Type B pancreatic cell (in vitro differentiated cells): ENCODE results near the gene TRIM72. TPM values are rescaled to one million over a fixed set of nuclear protein-coding genes. Genes with fewer than 3 reads are reported as not detected.

Source experiments
- DNase-seq: peaks from one replicate; pipeline ENCODE4 v3.0.0; 2021; ENCODE audit warnings: mixed read lengths; ENCODE audit not compliant: unreplicated experiment; ENCODE audit errors: extremely low spot score
- H3K27ac Mint-ChIP-seq: 2 replicates; pipeline ENCODE4 v1.8.0; 2021; ENCODE audit warnings: mild to moderate bottlenecking, mixed read lengths
- H3K27me3 Mint-ChIP-seq: 2 replicates; pipeline ENCODE4 v1.8.0; 2021; ENCODE audit warnings: mixed read lengths
- H3K36me3 Mint-ChIP-seq: 2 replicates; pipeline ENCODE4 v1.8.0; 2021; ENCODE audit warnings: mixed read lengths
- H3K4me1 Mint-ChIP-seq: one replicate; pipeline ENCODE4 v1.8.0; 2021; ENCODE audit warnings: mixed read lengths; ENCODE audit not compliant: unreplicated experiment
- H3K4me3 Mint-ChIP-seq: 2 replicates; pipeline ENCODE4 v1.8.0; 2021; ENCODE audit warnings: mild to moderate bottlenecking, mixed read lengths
- H3K9me3 Mint-ChIP-seq: 2 replicates; pipeline ENCODE4 v1.8.0; 2021; ENCODE audit warnings: mixed read lengths
- total RNA-seq: library from RNA; stranded (reverse); gene quantifications from 2 replicates; pipeline ENCODE4 v1.2.1, GENCODE V29; 2021; ENCODE audit warnings: low replicate concordance
- TF ChIP-seq, protein P1 (sequence below): fragments of 200-600 bp; sonication (generic); conservative IDR thresholded peaks from 2 replicates; pipeline ENCODE4 v1.5.0; 2021; ENCODE audit warnings: antibody characterized with exemption, mild to moderate bottlenecking

Gene TRIM72
- total RNA-seq, 1 donor from 2014 or later, result not detected

- TF ChIP-seq, protein P1, sequence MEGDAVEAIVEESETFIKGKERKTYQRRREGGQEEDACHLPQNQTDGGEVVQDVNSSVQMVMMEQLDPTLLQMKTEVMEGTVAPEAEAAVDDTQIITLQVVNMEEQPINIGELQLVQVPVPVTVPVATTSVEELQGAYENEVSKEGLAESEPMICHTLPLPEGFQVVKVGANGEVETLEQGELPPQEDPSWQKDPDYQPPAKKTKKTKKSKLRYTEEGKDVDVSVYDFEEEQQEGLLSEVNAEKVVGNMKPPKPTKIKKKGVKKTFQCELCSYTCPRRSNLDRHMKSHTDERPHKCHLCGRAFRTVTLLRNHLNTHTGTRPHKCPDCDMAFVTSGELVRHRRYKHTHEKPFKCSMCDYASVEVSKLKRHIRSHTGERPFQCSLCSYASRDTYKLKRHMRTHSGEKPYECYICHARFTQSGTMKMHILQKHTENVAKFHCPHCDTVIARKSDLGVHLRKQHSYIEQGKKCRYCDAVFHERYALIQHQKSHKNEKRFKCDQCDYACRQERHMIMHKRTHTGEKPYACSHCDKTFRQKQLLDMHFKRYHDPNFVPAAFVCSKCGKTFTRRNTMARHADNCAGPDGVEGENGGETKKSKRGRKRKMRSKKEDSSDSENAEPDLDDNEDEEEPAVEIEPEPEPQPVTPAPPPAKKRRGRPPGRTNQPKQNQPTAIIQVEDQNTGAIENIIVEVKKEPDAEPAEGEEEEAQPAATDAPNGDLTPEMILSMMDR, result no peak
- Mint-ChIP-seq H3K4me1 (peaks cover 29% of the 10 kb centered on the region), H3K27me3 (no peaks in the 10 kb centered on the region), H3K36me3 (peaks cover 80% of the 10 kb centered on the region), H3K9me3 (no peaks in the 10 kb centered on the region), H3K4me3 (peak overlapping the region; percentile 41), H3K27ac (peak overlapping the region; percentile 25)
- no peak for DNase-seq
Measured at GRCh38 chr16:31184888-31185287, 29.0 kb upstream of the TRIM72 start.

DNA sequence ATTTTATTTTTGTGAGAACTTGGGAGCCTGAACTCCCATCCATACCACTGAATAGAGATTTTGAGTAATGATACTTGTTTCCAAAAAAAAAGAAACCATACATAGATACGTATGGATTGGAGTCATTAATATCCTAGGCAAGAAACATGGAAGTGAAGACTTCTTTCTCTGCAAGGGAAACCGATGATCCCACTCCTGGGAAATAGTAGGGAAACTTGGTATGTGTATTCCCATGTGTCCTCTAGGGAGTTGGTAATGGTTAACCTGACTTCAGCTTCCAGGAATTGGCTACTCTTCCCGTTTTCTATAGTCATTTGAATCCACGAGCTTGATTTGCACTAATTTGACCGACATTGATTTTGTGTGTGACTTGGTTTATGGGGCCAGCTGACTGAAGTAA is 28.6 kb upstream of the TRIM72 start:
- H3K27ac Mint-ChIP-seq, result peak overlapping the region; percentile 25
- H3K36me3 Mint-ChIP-seq, result peaks cover 84% of the 10 kb centered on the region
- no peak overlapping the region for H3K4me3 Mint-ChIP-seq
- peaks cover 27% of the 10 kb centered on the region for H3K4me1 Mint-ChIP-seq
- H3K9me3 Mint-ChIP-seq, result no peaks in the 10 kb centered on the region
- no peaks in the 10 kb centered on the region for H3K27me3 Mint-ChIP-seq
- DNase-seq, result no peak
- TF ChIP-seq, protein P1, result no peak

DNA sequence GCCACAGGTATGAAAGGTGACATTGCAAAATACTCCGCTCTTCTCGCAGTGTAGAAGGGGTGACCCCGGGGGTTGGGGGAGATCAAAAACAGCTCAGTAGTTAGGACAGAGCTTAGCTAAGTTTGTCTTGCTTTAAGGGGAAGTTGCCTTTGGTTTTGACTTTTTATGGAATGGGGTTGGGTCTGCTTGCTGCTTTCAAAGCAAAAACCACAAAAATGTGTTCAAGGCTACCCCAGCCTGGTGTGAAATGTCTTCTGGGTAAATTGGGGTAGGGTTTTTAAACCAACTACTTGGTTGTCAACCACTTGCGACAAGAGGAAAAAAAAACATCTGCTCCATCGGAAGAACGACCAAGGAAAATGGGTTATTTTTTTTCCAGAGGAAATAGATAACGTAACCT is 27.7 kb upstream of the TRIM72 start:
- H3K27ac Mint-ChIP-seq, result peak overlapping the region; percentile 25
- H3K9me3 Mint-ChIP-seq, result no peaks in the 10 kb centered on the region
- H3K4me1 Mint-ChIP-seq, result peaks cover 27% of the 10 kb centered on the region
- TF ChIP-seq, protein P1, result no peak
- DNase-seq, result no peak
- no peaks in the 10 kb centered on the region for H3K27me3 Mint-ChIP-seq
- H3K4me3 Mint-ChIP-seq, result peak overlapping the region; percentile 27
- H3K36me3 Mint-ChIP-seq, result peaks cover 90% of the 10 kb centered on the region

DNA sequence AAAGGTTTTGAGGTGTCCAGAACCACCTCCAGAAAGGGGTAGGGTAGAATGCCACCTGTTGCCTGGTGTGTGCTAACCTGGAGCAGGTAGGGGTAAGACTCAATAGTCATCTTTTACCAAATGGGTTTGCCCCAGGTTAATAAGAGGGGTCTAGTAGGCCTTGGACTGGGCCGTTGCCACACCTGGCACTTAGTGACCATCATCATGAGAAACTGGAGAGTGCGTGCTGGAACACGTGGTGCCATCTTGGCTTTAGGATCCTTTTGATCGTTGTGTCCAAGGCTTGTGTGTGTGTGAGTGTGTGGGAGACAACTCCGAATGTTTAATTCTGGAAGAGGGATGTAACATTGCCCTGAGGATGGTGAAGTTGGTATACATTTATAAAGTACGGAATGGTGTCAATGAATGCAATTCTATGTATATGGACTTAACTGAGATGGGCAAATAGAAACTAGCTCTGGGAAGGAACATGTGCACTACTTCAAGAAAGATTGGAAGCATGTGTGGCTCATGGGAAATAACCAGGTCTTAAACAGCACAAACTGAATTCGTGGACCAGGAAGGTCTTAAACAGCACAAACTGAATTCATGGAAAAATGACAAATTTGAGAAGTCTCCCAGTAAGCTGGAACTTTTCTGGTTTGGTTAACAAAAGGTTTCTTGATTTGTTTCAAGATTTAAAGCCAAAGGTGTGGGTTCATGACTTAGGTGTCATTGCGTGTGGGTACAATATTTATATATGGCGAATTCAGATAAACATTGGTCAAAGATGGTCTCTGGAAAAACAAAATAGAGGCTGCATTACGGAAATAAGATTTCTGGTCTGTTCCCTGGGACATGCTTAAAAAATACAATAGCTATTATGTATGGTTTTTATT is 26.8 kb upstream of the TRIM72 start:
- H3K9me3 Mint-ChIP-seq, result no peaks in the 10 kb centered on the region
- peaks cover 93% of the 10 kb centered on the region for H3K36me3 Mint-ChIP-seq
- no peaks in the 10 kb centered on the region for H3K27me3 Mint-ChIP-seq
- no peak overlapping the region for H3K4me3 Mint-ChIP-seq
- peaks cover 26% of the 10 kb centered on the region for H3K4me1 Mint-ChIP-seq
- TF ChIP-seq, protein P1, result no peak
- DNase-seq, result no peak
- peak overlapping the region; percentile 65 for H3K27ac Mint-ChIP-seq

GRCh38 chr16:31187808-31188189 is 26.1 kb upstream of the TRIM72 start:
- no peak for DNase-seq
- H3K4me1 Mint-ChIP-seq, result peaks cover 20% of the 10 kb centered on the region
- no peaks in the 10 kb centered on the region for H3K9me3 Mint-ChIP-seq
- no peaks in the 10 kb centered on the region for H3K27me3 Mint-ChIP-seq
- TF ChIP-seq, protein P1, result no peak
- peaks cover 87% of the 10 kb centered on the region for H3K36me3 Mint-ChIP-seq
- H3K4me3 Mint-ChIP-seq, result no peak overlapping the region
- H3K27ac Mint-ChIP-seq, result peak overlapping the region; percentile 61
